Measurements from ENCODE around the gene MTFR1L. TPM values are rescaled to one million over a fixed set of nuclear protein-coding genes. Genes with fewer than 3 reads are reported as not detected.
"Not testable (repeated sequence)": the region's sequence is repeated elsewhere in the genome, so short reads cannot be mapped to it uniquely, and the experiment has no call there.

MTFR1L gene
- total RNA-seq, 1 experiment from 2014 or later: 39.6 TPM

- no peak overlapping the region for H3K9ac ChIP-seq (ENCODE audit: low read length)
- H4K20me1 ChIP-seq (ENCODE audit: insufficient read depth, low read depth, low read length): peaks cover 10% of the 10 kb centered on the region; the same call in 1 of the 2 replicates
- DNase-seq: no peak
- H3K4me2 ChIP-seq (ENCODE audit: low read depth, low read length, poor library complexity, severe bottlenecking): no peak overlapping the region
- no peak overlapping the region for H2AFZ ChIP-seq (ENCODE audit: low read length)
- H3K27ac ChIP-seq (ENCODE audit: low read length): no peak overlapping the region
- H3K27me3 ChIP-seq (ENCODE audit: low read length): no peaks in the 10 kb centered on the region
- peaks cover under 1% of the 10 kb centered on the region for H3K4me1 ChIP-seq (ENCODE audit: low read length)
- peaks cover 49% of the 10 kb centered on the region for H3K79me2 ChIP-seq (ENCODE audit: low read length)
- H3K36me3 ChIP-seq (ENCODE audit: insufficient read depth, low read length): peaks cover 19% of the 10 kb centered on the region; the same call in 1 of the 2 replicates
- no peaks in the 10 kb centered on the region for H3K9me2 ChIP-seq (replicated peaks; ENCODE audit: insufficient read depth, low read length)
- H3K4me3 ChIP-seq (ENCODE audit: low read length): no peak overlapping the region
- H3K9me3 ChIP-seq (ENCODE audit: low read length): no peaks in the 10 kb centered on the region
These were observed 16.9 kb downstream of the MTFR1L start for GRCh38 chr1:25836695-25837094.

GRCh38 chr1:25837262-25837875 lies 17.6 kb downstream of the MTFR1L start:
- H3K9me2 ChIP-seq (replicated peaks; ENCODE audit: insufficient read depth, low read length): no peaks in the 10 kb centered on the region
- H3K36me3 ChIP-seq (ENCODE audit: insufficient read depth, low read length): peaks cover 13% of the 10 kb centered on the region; the same call in 1 of the 2 replicates
- H4K20me1 ChIP-seq (ENCODE audit: insufficient read depth, low read depth, low read length): peaks cover 7% of the 10 kb centered on the region; the same call in 1 of the 2 replicates
- H3K4me2 ChIP-seq (ENCODE audit: low read depth, low read length, poor library complexity, severe bottlenecking): no peak overlapping the region
- peak; percentile 49 for DNase-seq
- H3K4me3 ChIP-seq (ENCODE audit: low read length): no peak overlapping the region
- H3K27me3 ChIP-seq (ENCODE audit: low read length): no peaks in the 10 kb centered on the region
- no peak overlapping the region for H3K9ac ChIP-seq (ENCODE audit: low read length)
- H3K79me2 ChIP-seq (ENCODE audit: low read length): peaks cover 56% of the 10 kb centered on the region
- no peak overlapping the region for H3K27ac ChIP-seq (ENCODE audit: low read length)
- H2AFZ ChIP-seq (ENCODE audit: low read length): no peak overlapping the region
- no peaks in the 10 kb centered on the region for H3K9me3 ChIP-seq (ENCODE audit: low read length)
- peaks cover 7% of the 10 kb centered on the region for H3K4me1 ChIP-seq (ENCODE audit: low read length)

DNA sequence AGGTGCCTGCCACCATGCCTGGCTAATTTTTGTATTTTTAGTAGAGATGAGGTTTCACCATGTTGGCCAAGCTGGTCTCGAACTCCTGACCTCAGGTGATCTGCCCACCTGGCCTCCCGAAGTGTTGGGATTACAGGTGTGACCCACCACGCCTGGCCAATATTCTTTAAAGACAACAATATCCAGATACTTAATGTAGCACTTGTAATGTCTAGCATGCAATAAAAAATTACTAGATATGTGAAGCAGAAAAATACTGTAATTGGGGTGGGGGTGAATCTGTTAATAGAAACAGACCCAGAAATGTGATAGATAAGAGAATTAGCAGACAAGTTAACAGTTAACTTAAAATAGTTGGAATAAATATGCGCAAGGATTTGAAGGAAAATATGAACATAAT lies 20.1 kb downstream of the MTFR1L start:
- not testable (repeated sequence) for H3K27ac ChIP-seq (ENCODE audit: low read length); H3K4me2 ChIP-seq (ENCODE audit: low read depth, low read length, poor library complexity, severe bottlenecking); H3K36me3 ChIP-seq (ENCODE audit: insufficient read depth, low read length); H3K4me3 ChIP-seq (ENCODE audit: low read length); DNase-seq; H3K27me3 ChIP-seq (ENCODE audit: low read length); H4K20me1 ChIP-seq (ENCODE audit: insufficient read depth, low read depth, low read length); H3K9ac ChIP-seq (ENCODE audit: low read length); H3K9me2 ChIP-seq (replicated peaks; ENCODE audit: insufficient read depth, low read length); H2AFZ ChIP-seq (ENCODE audit: low read length); H3K9me3 ChIP-seq (ENCODE audit: low read length)
- Histone ChIP-seq H3K4me1 (ENCODE audit: low read length) (peaks cover 21% of the 10 kb centered on the region), H3K79me2 (ENCODE audit: low read length) (peaks cover 67% of the 10 kb centered on the region)

DNA sequence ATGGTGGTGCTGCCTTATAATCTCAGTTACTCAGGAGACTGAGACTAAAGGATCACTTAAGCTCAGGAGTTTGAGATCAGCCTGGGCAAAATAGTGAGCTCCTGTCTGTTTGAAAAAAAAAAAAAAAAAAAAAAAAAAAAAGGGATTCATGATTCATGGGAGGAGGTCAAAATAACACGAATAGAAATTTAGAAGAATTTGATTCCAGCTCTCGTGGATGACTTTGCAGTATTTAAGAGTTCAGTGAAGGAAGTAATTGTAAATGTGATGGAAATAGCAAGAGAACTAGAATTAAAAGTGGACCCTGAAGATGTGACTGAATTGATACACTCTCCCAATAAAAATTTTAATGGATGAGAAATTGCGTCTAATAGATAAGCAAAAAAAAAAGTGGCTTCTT lies 23.7 kb downstream of the MTFR1L start:
- H3K9ac ChIP-seq (ENCODE audit: low read length): no peak overlapping the region
- H3K9me3 ChIP-seq (ENCODE audit: low read length): no peaks in the 10 kb centered on the region
- no peak overlapping the region for H3K27ac ChIP-seq (ENCODE audit: low read length)
- no peaks in the 10 kb centered on the region for H3K9me2 ChIP-seq (replicated peaks; ENCODE audit: insufficient read depth, low read length)
- no peaks in the 10 kb centered on the region for H3K27me3 ChIP-seq (ENCODE audit: low read length)
- no peak for DNase-seq
- no peaks in the 10 kb centered on the region for H3K36me3 ChIP-seq (ENCODE audit: insufficient read depth, low read length)
- no peaks in the 10 kb centered on the region for H4K20me1 ChIP-seq (ENCODE audit: insufficient read depth, low read depth, low read length)
- H3K4me2 ChIP-seq (ENCODE audit: low read depth, low read length, poor library complexity, severe bottlenecking): no peak overlapping the region
- H3K79me2 ChIP-seq (ENCODE audit: low read length): peaks cover 91% of the 10 kb centered on the region
- H2AFZ ChIP-seq (ENCODE audit: low read length): no peak overlapping the region
- no peak overlapping the region for H3K4me3 ChIP-seq (ENCODE audit: low read length)
- H3K4me1 ChIP-seq (ENCODE audit: low read length): peaks cover 34% of the 10 kb centered on the region

DNA sequence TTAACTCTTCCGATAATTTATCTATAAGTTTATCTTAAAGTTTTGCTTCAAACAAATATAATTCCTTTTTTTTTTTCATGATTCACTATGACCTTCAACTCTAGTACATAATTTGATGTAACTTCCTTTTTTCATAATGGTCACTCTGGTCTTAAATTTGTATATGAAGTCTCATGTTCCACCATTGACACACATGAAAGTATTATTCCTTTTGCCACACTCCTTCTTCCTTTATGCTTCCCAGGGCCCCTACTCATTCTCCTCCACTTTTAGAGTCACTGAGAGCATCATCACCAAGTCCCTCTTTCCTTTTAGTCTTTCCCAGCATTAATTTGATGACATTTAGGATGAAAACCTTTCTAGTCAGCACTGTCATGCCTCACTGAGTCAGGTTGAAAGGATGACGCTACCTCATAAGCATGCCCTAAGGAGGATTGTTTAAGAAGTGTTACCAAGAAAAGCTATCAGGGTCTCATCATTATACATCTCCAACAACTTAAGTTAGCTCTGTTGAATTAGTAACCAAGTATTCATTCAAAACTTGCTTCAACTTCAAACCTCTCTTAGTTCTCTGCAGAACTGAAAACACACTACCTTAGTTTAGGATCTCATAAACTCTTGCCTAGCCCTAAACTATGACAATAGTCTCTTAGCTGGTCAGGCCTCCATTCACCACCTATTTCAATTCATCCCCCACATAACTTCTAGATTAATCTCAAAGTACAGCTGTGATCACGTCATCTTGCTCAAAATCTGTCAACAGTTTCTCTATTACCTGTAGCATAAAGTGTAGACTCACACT lies 25.0 kb downstream of the MTFR1L start:
- no peak for DNase-seq
- Histone ChIP-seq H4K20me1 (ENCODE audit: insufficient read depth, low read depth, low read length) (no peaks in the 10 kb centered on the region), H3K27ac (ENCODE audit: low read length) (peak overlapping the region; percentile 73), H3K79me2 (ENCODE audit: low read length) (peaks cover 91% of the 10 kb centered on the region), H3K27me3 (ENCODE audit: low read length) (no peaks in the 10 kb centered on the region), H3K9me3 (ENCODE audit: low read length) (no peaks in the 10 kb centered on the region), H3K4me2 (ENCODE audit: low read depth, low read length, poor library complexity, severe bottlenecking) (peak overlapping the region; percentile 57), H3K9ac (ENCODE audit: low read length) (peak overlapping the region; percentile 33; the same call in 1 of the 2 replicates), H3K4me1 (ENCODE audit: low read length) (peaks cover 34% of the 10 kb centered on the region), H3K36me3 (ENCODE audit: insufficient read depth, low read length) (no peaks in the 10 kb centered on the region), H3K9me2 (replicated peaks; ENCODE audit: insufficient read depth, low read length) (no peaks in the 10 kb centered on the region), H3K4me3 (ENCODE audit: low read length) (peak overlapping the region; percentile 16), H2AFZ (ENCODE audit: low read length) (no peak overlapping the region)

DNA sequence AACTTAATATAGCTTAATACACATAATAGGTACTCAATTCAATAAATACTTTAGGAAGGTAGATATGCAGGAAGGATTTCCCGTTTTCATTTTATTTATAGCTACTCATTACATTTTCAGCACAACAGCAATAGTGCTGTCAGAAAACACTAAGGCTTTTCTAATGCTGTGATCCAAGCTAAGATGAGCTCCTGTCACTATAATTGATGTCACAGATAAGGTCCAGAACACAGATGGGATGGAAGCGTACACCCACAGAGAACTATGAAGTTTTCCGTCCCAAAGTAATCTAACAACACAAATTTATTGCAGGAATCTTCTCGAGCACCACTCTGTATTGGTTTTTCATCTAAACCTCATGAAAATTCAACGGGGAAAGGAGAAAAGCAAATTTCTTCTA lies 25.9 kb downstream of the MTFR1L start:
- Histone ChIP-seq H4K20me1 (ENCODE audit: insufficient read depth, low read depth, low read length) (no peaks in the 10 kb centered on the region), H3K79me2 (ENCODE audit: low read length) (peaks cover 91% of the 10 kb centered on the region), H3K27ac (ENCODE audit: low read length) (peak overlapping the region; percentile 73), H3K4me1 (ENCODE audit: low read length) (peaks cover 34% of the 10 kb centered on the region), H3K9me2 (replicated peaks; ENCODE audit: insufficient read depth, low read length) (no peaks in the 10 kb centered on the region), H3K9ac (ENCODE audit: low read length) (peak overlapping the region; percentile 33; the same call in 1 of the 2 replicates), H2AFZ (ENCODE audit: low read length) (no peak overlapping the region), H3K4me2 (ENCODE audit: low read depth, low read length, poor library complexity, severe bottlenecking) (peak overlapping the region; percentile 57), H3K4me3 (ENCODE audit: low read length) (no peak overlapping the region), H3K27me3 (ENCODE audit: low read length) (no peaks in the 10 kb centered on the region), H3K36me3 (ENCODE audit: insufficient read depth, low read length) (peaks cover 5% of the 10 kb centered on the region; the same call in 1 of the 2 replicates), H3K9me3 (ENCODE audit: low read length) (no peaks in the 10 kb centered on the region)
- no peak for DNase-seq

- Histone ChIP-seq H4K20me1 (ENCODE audit: insufficient read depth, low read depth, low read length) (no peaks in the 10 kb centered on the region), H3K4me3 (ENCODE audit: low read length) (no peak overlapping the region), H3K9me3 (ENCODE audit: low read length) (peaks cover 5% of the 10 kb centered on the region; the same call in 1 of the 2 replicates), H3K4me1 (ENCODE audit: low read length) (peaks cover 25% of the 10 kb centered on the region), H3K27ac (ENCODE audit: low read length) (no peak overlapping the region), H2AFZ (ENCODE audit: low read length) (no peak overlapping the region), H3K79me2 (ENCODE audit: low read length) (peaks cover 94% of the 10 kb centered on the region), H3K27me3 (ENCODE audit: low read length) (no peaks in the 10 kb centered on the region), H3K9me2 (replicated peaks; ENCODE audit: insufficient read depth, low read length) (no peaks in the 10 kb centered on the region), H3K4me2 (ENCODE audit: low read depth, low read length, poor library complexity, severe bottlenecking) (no peak overlapping the region), H3K36me3 (ENCODE audit: insufficient read depth, low read length) (peaks cover 5% of the 10 kb centered on the region; the same call in 1 of the 2 replicates), H3K9ac (ENCODE audit: low read length) (no peak overlapping the region)
- no peak for DNase-seq
These were observed 28.2 kb downstream of the MTFR1L start for GRCh38 chr1:25847929-25848328.

DNA sequence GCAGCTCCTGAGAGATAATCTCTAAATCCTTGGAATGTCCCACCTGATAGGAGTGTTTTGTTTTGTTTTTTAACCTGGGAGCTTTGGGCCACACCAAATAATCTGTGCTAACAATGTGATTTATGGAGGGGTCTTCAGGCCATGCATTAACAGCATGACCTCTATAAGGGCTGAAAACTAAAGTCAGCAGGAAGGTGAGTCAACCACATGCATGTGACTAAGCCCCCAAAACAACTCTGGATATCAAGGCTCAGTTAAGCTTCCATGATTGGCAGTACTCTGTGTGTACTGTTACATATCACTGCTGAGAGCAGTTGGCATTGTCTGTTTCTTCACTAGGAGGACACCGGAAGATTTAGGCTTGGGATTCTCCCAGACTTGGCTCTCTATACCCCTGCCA lies 28.8 kb downstream of the MTFR1L start:
- Histone ChIP-seq H4K20me1 (ENCODE audit: insufficient read depth, low read depth, low read length) (no peaks in the 10 kb centered on the region), H3K9ac (ENCODE audit: low read length) (no peak overlapping the region), H3K36me3 (ENCODE audit: insufficient read depth, low read length) (peaks cover 5% of the 10 kb centered on the region; the same call in 1 of the 2 replicates), H3K4me3 (ENCODE audit: low read length) (no peak overlapping the region), H3K79me2 (ENCODE audit: low read length) (peaks cover 96% of the 10 kb centered on the region), H3K27ac (ENCODE audit: low read length) (no peak overlapping the region), H2AFZ (ENCODE audit: low read length) (no peak overlapping the region), H3K4me1 (ENCODE audit: low read length) (peaks cover 25% of the 10 kb centered on the region), H3K27me3 (ENCODE audit: low read length) (no peaks in the 10 kb centered on the region), H3K4me2 (ENCODE audit: low read depth, low read length, poor library complexity, severe bottlenecking) (no peak overlapping the region), H3K9me2 (replicated peaks; ENCODE audit: insufficient read depth, low read length) (no peaks in the 10 kb centered on the region), H3K9me3 (ENCODE audit: low read length) (peaks cover 5% of the 10 kb centered on the region; the same call in 1 of the 2 replicates)
- DNase-seq: no peak
